Kidney epithelial cell (primary cell): ENCODE measurements around the gene FGFR1OP2. TPM values are rescaled to one million over a fixed set of nuclear protein-coding genes. Genes with fewer than 3 reads are reported as not detected.

Experiments
- DNase-seq: peaks from one replicate; pipeline ENCODE4 v3.0.0-alpha.2; 2010; ENCODE audit warnings: low read depth
- H3K27me3 ChIP-seq: 2 replicates; pipeline ENCODE4 v1.6.0; 2011; ENCODE audit warnings: low read length; ENCODE audit not compliant: control insufficient read depth, insufficient read depth
- H3K36me3 ChIP-seq: 2 replicates; pipeline ENCODE4 v1.5.1; 2011; ENCODE audit warnings: low read length; ENCODE audit not compliant: control insufficient read depth, insufficient read depth
- H3K4me3 ChIP-seq: 2 replicates; pipeline ENCODE4 v1.5.1; 2011; ENCODE audit warnings: low read depth, mild to moderate bottlenecking, control low read depth, low read length
- total RNA-seq: library from RNA; depleted of rRNA; stranded (reverse); fragments of >200 nt; gene quantifications from 2 replicates; pipeline ENCODE4 v1.2.3, GENCODE V29; 2015
- TF ChIP-seq, protein P1 (sequence below): IDR thresholded peaks from 2 replicates; pipeline ENCODE4 v1.5.1; 2011; ENCODE audit warnings: mild to moderate bottlenecking, moderate library complexity, low read length, control low read depth, inconsistent platforms; ENCODE audit not compliant: insufficient read depth, poor library complexity, severe bottlenecking

Gene FGFR1OP2
- total RNA-seq, 1 donor from 2014 or later = 27.6 TPM

DNA sequence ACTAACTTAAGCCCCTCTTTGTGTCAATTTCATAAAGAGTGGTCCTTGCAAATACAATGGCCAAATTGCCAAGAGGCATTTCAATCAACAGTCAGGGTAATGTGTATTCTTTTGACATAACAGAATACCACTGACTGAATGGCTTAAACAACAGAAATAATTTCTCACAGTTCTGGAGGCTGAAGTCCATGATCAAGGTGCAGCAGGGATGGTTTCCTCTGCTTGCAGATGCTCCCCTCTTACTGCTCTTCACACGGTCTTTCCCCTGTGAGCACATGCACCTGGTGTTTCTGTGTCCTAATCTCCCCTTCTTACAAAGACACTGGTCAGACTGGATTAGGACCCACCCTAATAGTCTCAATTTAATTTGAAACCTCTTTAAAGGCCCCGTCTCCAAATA is 31.9 kb downstream of the FGFR1OP2 start:
- H3K4me3 ChIP-seq = no peak overlapping the region

DNA sequence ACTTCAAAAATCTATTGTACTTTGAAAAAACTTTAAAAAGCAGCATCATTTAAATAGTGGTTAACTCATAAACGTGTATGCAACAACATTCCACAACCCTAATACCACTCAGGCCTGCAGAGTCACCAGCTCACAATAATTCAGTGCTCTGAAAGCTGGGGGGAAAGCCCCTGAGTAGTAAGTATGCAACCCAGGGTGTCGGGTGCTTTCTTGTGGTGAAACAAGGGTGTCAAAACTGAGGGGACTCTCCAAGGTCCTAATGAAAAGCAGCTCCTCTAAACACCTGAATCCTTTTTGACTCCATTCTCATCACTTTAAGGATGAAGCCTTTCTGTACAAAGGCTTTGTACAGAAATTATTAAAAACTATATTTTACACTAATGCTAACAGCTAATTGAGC is 33.7 kb downstream of the FGFR1OP2 start:
- no peak overlapping the region for H3K4me3 ChIP-seq
- TF ChIP-seq, protein P1, sequence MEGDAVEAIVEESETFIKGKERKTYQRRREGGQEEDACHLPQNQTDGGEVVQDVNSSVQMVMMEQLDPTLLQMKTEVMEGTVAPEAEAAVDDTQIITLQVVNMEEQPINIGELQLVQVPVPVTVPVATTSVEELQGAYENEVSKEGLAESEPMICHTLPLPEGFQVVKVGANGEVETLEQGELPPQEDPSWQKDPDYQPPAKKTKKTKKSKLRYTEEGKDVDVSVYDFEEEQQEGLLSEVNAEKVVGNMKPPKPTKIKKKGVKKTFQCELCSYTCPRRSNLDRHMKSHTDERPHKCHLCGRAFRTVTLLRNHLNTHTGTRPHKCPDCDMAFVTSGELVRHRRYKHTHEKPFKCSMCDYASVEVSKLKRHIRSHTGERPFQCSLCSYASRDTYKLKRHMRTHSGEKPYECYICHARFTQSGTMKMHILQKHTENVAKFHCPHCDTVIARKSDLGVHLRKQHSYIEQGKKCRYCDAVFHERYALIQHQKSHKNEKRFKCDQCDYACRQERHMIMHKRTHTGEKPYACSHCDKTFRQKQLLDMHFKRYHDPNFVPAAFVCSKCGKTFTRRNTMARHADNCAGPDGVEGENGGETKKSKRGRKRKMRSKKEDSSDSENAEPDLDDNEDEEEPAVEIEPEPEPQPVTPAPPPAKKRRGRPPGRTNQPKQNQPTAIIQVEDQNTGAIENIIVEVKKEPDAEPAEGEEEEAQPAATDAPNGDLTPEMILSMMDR = no peak
- no peak for DNase-seq
- no peaks in the 10 kb centered on the region for H3K27me3 ChIP-seq
- H3K36me3 ChIP-seq = no peaks in the 10 kb centered on the region

More for the DNA sequence above, 31.9 kb downstream of the FGFR1OP2 start:
- no peak for DNase-seq
- Histone ChIP-seq H3K36me3 (no peaks in the 10 kb centered on the region), H3K27me3 (no peaks in the 10 kb centered on the region)
- TF ChIP-seq, protein P1 = no peak

DNA sequence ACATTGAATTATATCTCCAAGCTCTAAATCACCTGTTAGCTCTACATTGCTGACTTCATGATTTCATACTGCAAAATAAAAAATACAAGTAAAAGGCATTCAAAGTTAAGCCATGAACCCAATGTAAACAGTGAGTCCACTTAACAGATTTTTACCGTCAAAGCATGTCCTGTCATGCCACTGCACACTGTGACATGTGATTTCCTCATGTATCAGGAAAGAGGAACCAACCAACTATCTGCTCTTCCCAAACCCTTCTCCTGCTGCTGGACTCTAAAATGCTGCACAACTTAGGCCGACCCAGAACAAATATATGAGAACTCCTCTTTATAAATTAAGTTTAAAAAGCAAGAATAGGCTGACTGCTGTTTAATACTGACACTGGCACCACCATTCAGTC is 38.4 kb downstream of the FGFR1OP2 start:
- no peak overlapping the region for H3K4me3 ChIP-seq
- H3K27me3 ChIP-seq = no peaks in the 10 kb centered on the region
- no peaks in the 10 kb centered on the region for H3K36me3 ChIP-seq
- TF ChIP-seq, protein P1 = no peak
- no peak for DNase-seq

DNA sequence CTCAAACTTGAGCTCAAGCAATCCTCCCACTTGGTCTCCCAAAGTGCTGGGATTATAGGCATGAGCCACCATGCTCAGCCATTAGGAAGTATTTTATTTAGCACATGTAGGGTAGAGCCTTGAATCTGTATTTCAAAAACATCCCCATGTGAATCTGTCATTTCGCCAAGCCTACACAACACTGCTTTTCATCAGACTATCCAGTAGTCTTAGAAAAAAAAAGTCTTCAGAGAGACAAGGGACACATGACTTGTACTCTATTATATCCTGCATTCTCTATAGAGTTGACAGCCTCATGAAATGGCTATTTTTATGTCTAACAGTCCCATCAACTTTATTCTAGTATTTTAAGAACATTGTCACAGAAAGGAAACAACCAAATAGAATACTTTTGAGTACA is 40.5 kb downstream of the FGFR1OP2 start:
- TF ChIP-seq, protein P1 = no peak
- Histone ChIP-seq H3K27me3 (no peaks in the 10 kb centered on the region), H3K4me3 (no peak overlapping the region), H3K36me3 (no peaks in the 10 kb centered on the region)
- no peak for DNase-seq

DNA sequence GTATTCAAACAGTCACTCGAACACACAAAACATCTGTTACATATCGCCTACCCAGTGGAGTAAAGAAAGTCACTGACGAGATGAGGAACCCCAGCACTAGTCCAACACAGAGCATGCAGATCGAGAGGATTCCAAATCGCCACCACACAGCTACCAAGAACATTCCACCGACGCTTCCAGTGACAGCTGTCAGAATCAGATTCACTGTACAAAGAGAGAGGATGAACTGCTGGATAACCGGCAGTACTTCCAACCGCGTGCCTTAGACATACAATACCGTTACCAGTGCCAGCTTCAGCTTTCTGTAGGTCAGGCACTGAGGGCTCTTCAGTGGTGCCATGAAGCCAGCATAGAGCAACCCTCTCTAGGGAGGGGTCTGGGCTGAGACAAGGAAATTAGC is 41.5 kb downstream of the FGFR1OP2 start:
- Histone ChIP-seq H3K4me3 (no peak overlapping the region), H3K27me3 (no peaks in the 10 kb centered on the region), H3K36me3 (no peaks in the 10 kb centered on the region)
- TF ChIP-seq, protein P1 = no peak
- no peak for DNase-seq

DNA sequence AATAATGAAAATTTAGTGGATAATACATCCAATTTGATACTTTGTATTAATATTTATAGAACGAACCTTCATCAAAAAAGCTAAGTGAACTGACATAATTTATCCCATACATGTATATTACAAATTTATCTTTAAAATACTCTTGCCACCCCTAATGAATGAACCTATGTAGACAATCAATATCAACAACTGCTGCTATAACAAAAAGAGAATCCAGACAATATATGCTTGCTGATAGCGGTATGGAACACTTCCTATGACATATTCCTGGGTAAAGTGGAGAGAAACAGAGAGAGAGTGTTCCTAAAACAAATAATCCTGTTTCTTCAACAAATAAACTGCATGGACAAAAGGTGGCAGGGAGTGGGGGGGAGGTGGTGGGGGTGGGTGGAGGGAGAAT is 44.6 kb downstream of the FGFR1OP2 start:
- H3K4me3 ChIP-seq = no peak overlapping the region
- TF ChIP-seq, protein P1 = no peak
- H3K36me3 ChIP-seq = no peaks in the 10 kb centered on the region
- no peaks in the 10 kb centered on the region for H3K27me3 ChIP-seq
- no peak for DNase-seq
